Left ventricle myocardium superior (tissue), 1 donor: ENCODE measurements around the gene PRICKLE1. TPM values are rescaled to one million over a fixed set of nuclear protein-coding genes. Genes with fewer than 3 reads are reported as not detected.

Experiments
- ATAC-seq: fragments of 200-7000 bp; cut with Tn5 transposase; one replicate; pipeline ENCODE4 v1.9.1; 2020; ENCODE audit warnings: mild to moderate bottlenecking, moderate library complexity
- DNase-seq: peaks from one replicate; pipeline ENCODE4 v3.0.0-alpha.2; 2020
- intact Hi-C: fragments of 100-400 bp; cut with micrococcal nuclease; formaldehyde crosslinking; loops from one replicate; pipeline ENCODE4 v1.11.0; 2022
- total RNA-seq: library from RNA; stranded (reverse); fragmentation: NEBNext Ultra II Directional; extraction: Animal tissue kit (Norgen Biotek cat#: 25700); gene quantifications from one replicate; pipeline ENCODE4 v1.2.1, GENCODE V29; 2021
- donor health status: DM: no; HTN: yes; CAD: no; lungs with severe emphysema.

The PRICKLE1 gene
- total RNA-seq, 1 donor from 2014 or later, result 17.7 TPM

DNA sequence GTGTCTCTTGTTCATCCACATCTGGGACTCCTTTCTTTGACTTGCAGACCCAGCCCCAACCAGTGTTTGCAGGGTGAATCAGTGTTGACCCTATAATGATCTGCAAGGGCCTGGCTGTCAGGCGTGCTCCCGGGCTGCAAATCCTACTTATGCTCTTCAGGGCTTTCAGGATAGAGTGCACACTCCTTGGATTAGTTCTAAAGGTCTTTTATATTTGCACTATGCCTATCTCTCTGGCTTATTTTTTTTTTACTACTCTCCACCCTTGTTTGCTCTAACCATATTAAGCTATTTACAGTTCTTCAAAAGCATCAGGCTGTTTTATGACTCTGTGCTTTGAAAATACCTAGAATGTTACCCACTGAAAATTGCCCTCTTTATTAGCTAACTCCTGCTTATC, 4.3 kb upstream of the PRICKLE1 start:
- ATAC-seq, result no peak
- intact Hi-C loops, result no loop called here
- DNase-seq, result no peak

DNA sequence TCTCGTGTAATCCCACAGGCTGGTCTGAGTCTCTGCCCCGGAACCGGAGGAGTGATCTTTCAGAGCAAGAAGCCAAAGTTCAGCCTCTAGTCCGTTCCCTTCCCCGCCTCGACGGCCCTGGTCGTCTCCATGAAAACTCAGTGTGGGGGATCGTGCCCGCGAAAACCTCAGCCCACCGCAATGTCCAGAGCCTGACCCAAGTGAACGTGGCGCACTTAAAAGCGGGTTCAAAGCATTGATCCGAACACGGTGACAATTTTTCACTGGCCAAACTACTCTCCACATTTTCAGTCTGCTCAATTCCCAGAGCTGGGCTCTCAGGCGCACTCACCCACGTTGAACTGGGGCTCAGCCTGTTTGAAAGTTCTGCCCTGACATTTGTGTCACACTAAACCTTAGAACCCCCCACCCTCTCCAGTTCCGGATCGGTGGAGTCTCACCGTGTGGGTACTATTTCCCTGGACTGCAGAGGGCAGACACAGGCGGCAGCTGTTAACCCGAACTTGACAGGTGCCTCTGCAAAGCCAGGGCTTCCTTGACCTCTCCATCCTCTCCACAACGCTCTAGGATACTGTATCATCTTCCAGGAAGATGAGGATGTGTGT, 886 bp upstream of the PRICKLE1 start:
- ATAC-seq, result peak; percentile 36
- intact Hi-C loops, result no loop called here
- DNase-seq, result peak; percentile 54

DNA sequence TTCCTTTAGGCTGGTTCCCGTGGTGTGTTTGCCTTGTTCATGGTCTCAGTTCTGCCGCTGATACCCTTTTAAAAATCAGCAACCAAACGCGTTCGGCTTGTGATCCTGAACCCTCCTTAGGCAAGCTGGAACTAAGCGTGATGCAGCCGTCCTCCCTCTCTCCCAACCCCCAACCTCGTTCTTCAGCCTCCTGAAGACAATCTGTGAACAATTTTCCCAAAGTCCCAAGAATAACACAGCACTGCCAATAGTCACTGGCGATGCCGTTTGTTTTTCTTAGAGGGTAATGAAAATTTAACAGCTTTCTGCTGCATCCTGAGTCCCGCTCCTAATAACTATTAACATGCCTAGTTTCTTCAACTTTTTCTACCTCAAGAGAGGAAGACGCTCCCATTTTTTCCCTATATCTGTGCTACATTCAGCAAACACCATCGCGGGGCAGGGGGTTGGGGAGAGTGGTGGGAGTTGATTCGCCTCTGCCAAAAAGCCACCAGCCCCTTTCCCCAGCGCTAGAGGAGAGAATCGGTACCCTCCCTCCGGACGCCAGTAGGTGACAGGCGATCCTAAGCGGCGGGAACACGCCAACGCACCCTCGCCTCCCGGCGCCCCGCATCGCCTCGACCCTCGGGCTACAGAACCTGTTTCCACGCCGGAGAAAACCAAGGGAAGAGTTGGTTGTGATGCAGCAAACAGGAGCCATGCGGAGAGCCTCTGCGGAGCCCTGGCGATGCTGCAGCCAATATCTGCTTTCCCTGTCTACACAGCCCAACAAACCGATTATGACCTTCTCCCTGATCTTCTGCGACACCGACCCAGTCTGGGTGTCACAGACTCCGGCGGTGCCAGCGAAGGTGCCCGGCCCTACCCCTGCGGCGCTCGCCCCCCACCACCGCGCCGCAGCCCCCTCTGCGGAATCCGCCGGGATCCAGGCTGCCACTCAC, 752 bp downstream of the PRICKLE1 start:
- peak; percentile 67 for DNase-seq
- peak; percentile 76 for ATAC-seq
- intact Hi-C loops, result loop anchor here (5.0 kb wide), 1 partner anchor 749 kb away; no protein-coding TSS in a partner anchor

DNA sequence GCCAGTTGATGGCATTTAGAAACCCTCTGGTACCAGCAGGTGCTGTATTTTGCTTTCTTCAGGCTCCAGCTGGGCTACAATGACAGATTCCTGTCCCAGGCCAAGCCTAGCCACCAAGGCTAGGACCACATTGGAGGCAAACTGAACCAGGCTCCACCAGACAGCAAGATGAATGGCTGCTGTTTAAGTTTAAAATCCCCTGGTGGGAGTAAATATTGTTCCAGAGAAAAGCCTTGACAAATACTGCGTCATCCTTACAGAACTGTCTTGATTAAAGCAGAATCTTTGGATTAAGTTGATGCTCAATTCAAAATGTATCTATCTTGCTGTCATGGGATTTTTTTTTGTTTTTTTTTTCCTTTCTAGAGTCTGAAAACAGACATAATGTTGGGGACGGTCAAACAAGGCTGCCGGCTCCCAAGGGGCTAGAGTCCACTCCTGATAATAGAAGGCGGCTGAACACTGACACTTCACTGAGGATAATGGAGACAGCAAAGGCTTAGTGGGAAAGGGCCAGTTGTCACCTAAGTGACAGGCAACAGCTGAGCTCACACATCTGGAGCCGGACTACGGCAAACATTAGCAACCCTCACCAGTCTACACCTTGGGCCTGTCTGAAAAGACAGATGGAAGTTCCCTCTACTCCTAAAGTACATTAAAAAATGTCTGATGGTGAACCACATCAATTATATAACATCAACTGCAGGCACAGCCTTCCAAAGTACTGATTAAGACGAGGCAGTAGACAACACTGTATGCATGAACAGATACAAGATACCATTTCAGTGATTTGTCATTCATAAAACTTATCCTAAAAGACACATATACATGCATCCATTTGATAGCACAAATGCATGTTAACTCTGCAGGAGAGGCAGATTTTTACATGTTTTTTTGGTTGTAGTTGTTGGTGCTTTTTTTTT, 1.7 kb downstream of the PRICKLE1 start:
- DNase-seq, result no peak
- peak; percentile 1 for ATAC-seq
- intact Hi-C loops, result loop anchor here (5.0 kb wide), 1 partner anchor 749 kb away; no protein-coding TSS in a partner anchor

DNA sequence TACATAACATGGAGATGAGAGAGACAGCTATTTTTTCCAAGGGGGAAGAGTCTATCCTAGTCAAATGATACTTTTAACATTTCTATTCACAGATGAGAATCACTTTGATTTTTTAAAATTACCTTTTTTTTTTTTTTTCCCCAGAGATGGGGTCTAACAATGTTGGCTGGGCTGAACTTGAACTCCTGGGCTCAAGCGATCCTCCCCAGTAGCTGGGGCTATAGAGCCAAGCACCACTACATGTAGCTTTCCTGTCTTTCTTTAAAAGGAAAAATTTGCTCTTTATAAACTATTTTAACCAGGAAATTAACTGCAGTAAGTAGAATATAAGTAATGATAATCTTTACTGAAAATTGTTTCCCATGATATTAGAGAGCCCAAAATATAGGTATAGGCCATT, 3.3 kb downstream of the PRICKLE1 start:
- ATAC-seq (no peak), DNase-seq (no peak)
- intact Hi-C loops, result loop anchor here (5.0 kb wide), 1 partner anchor 751 kb away; no protein-coding TSS in a partner anchor

DNA sequence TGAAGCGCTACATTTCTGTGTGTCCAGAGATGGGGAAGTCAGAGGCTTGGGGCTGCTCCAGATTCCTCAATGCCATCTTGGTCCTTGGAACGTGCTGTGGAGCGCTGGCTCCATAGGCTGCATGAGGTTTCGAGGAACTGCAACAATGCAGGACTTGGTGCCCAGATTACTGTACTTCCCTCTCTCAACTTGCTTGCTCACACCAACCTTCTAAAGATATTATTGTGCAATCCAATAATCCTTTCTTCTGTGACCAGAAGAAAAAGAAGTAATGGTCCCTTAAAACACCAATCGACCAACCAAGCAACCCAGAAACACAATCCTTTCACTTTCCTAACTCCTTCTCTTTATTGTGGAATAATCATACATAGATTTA, 3.7 kb downstream of the PRICKLE1 start:
- no peak for ATAC-seq
- DNase-seq, result no peak

DNA sequence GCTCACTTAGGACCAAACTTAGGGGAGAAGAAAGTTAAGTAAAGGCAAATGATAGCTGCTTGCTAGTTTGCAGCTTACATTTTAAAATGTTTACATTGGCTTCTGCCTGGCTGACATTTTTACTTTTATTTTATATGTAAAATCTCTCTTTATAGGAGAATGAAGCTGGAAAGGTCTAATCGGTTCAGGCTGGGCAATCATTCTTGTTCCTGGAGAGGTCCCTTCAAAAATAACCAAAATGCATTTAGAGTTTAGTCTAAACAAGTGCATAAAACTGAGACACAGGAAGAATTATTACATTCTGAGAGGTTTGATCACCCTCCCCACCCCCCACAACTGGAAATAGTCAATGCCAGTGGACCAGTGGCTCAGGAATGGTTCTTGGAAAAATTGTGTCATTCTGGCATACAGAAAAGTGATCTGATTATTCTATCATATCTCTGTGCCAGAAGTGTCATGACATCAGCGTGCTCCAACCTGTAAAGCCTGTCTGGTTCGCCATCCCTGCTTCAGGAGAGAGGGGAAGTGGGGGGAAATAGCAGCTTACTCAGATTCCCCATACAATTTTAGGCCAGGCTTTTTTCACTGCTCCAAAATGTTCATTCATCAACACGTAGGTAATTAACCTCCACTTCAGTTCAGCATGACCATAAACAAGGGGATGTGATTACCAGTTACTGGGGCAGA, 4.2 kb downstream of the PRICKLE1 start:
- intact Hi-C loops, result loop anchor here (5.0 kb wide), 1 partner anchor 752 kb away; no protein-coding TSS in a partner anchor
- ATAC-seq (no peak), DNase-seq (no peak)

More for the DNA sequence above, 3.7 kb downstream of the PRICKLE1 start:
- intact Hi-C loops, result loop anchor here (5.0 kb wide), 1 partner anchor 751 kb away; no protein-coding TSS in a partner anchor

DNA sequence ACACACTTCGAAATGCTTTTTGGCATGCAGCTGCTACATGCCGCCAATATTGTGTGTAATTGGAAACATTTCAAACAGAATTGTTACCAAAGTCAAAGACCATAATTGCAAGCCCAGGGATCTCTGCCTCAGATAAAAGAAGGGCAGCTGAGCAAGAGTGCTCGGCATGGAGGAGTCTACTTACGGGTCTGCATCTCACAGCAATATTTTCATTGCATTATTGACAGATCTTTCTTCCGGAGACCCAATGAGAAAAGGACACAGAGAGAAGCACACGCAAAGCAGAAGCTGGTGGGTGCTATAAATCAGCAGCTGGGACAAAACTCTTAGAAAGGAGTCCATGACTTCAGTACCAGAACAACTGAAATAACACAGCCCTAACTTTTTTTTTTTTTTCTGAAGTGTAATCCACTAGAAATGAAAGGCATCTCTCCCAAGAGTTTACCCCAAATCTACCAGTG, 4.9 kb downstream of the PRICKLE1 start:
- DNase-seq (no peak), ATAC-seq (no peak)
- intact Hi-C loops, result loop anchor here (5.0 kb wide), 1 partner anchor 753 kb away; no protein-coding TSS in a partner anchor

DNA sequence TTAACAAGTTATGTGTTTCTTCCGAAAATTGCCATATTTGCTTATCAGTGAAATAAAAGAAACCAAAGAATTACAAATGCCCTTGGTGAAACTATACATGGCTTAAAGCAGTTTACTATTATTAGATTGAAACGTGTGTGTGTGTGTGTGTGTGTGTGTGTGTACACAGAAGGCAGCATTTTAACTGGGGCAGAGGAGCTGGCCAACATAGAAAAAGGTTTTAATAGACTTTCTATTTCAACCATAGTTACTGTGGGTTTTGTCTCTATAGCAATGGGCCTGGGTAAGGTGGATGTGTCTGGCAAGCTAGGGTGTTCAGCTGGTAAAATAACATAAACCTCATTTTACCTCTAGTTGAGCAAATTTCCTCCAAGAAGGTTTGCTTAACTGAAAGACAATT, 6.5 kb downstream of the PRICKLE1 start:
- no peak for DNase-seq
- ATAC-seq, result peak; percentile 62
- intact Hi-C loops, result no loop called here

DNA sequence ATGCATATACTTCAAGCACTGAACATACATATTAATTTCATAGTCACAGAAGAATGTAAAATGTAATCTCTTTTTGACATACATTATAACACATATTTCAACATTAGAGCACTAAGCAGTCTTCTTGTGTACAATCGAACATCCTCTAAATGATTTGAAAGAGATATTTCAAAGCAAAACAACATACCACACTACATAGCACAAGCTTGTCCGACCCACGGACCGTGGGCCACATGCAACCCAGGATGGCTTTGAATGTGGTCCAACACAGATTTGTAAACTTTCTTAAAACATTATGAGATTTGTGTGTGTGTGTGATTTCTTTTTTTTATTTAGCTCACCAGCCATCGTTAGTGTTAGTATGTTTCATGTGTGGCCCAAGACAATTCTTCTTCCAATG, 7.0 kb downstream of the PRICKLE1 start:
- peak; percentile 14 for ATAC-seq
- intact Hi-C loops, result no loop called here
- no peak for DNase-seq

DNA sequence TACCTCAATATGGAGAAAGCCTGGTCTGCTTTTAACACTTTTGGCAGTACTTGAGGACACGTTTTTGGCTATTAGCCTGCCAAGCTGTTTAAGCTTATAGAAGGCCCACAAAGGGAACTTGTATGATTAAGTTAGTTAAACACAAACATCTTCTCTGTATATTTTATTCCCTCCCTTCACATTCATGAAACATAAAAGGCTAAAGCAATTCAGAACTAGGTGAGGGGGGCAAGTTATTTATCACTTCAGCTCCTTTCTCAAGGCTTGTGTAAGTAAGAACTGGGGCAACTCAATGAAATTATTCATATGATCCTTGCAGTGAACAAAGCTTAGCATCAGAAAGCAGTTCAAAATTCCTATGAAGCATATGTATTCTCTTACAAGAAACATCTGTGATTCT, 7.5 kb downstream of the PRICKLE1 start:
- no peak for ATAC-seq
- intact Hi-C loops, result no loop called here
- DNase-seq, result no peak

DNA sequence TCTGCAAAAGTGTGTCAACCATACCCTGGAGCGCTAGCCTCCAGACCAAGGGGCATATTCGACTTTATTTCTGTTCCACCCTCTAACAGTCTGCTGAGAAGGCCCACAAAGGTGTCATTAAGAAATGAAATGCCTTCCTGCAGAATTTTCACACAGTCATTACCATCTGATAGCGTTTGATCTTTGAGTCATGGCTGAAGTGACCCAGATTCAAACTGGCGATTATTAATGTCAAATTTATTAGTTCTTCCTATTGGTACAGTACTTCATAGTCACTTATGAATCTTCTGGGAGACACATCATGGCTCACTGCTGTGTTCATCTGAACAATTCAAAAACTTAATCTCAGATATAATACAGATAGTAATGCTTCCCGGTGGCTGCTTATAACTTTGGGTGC, 13.2 kb downstream of the PRICKLE1 start:
- ATAC-seq (no peak), DNase-seq (no peak)
- intact Hi-C loops, result no loop called here

DNA sequence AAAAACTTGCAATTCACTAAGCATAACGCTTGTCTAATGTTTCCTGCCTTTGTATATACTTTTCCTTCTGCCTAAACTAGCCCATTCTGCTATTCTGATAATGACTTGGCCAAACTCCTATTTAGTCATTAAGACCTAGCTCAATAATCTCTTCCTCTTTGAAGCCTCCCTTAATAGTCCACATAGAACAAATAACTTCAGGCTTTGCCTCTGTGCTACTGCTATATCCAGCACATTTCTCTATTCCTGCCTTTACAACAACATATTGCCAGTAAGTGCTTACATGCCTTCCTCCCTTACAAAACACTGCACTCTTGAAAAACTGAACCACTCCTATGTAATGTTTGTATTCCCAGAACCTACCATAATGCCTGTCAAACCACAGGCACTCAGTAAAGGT, 13.8 kb downstream of the PRICKLE1 start:
- DNase-seq, result no peak
- intact Hi-C loops, result no loop called here
- peak; percentile 38 for ATAC-seq

DNA sequence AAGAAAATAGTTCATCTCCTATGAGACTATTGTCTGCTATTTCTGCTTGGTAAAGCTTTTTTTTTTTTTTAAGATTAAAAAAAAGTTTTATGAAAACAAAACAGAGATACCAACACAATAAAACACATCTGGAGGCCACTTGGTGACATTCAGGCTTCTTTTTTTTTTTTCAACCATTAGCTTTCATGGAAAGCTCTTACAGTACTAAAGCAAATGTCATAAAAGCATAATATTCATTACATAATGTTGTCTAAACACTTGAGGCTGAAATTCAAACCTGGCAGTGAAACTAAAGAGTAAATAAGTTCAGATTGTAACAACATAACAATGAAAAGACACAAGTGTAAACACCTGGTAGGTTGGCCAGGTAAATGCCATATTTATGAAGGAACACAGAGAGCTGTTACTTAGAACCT, 14.7 kb downstream of the PRICKLE1 start:
- intact Hi-C loops, result no loop called here
- ATAC-seq (no peak), DNase-seq (no peak)

DNA sequence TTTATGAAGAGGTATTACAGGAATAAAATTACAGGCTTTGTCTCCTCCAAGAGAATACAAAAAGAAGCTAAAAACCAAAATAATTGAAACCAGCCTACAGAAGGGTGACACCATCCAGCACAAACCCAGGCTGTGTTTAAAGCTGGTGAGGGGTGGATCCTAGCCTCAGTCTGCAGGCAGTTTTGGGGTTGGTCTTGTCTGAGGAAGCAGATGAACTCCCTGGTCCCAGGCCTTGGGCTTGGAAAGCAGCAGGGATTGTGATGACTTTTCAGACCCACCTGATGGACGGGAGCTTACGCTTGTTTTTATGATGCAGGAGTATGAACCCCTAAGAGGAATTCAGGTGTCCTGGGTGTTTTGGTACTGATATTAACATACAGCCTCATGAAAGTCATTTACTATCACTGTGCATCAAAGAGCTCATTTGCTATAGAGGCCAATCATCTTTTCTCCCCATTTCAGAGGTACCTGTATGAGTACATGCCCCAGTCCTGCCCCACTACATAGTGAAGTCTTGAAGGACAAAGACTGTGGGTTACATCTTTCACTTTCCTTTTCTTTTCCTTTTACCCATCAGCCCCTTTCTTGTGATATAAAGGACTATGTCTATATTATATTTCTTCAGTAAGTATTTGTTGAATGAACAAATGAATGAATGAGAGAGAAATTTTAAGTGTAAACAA, 18.1 kb downstream of the PRICKLE1 start:
- no peak for DNase-seq
- ATAC-seq, result no peak
- intact Hi-C loops, result no loop called here

DNA sequence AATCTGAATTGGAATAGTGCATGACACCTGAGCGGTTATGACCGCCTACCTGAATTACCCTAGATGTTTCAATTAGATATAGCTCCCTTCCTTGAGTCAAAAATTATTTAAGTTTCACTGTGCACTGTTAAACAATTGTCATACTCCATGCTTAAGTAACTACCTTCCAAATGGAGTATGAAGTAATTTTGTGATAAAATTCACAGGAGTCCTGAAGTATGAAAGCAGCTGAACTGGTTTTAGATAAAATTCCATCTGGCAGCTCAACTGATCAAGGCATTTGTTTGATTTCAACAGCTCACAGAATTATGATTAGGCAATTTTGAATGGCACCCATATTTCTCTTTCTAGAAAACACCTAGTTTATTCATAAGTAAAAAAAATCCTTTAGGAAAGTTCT, 19.5 kb downstream of the PRICKLE1 start:
- DNase-seq, result no peak
- ATAC-seq, result no peak
- intact Hi-C loops, result no loop called here

DNA sequence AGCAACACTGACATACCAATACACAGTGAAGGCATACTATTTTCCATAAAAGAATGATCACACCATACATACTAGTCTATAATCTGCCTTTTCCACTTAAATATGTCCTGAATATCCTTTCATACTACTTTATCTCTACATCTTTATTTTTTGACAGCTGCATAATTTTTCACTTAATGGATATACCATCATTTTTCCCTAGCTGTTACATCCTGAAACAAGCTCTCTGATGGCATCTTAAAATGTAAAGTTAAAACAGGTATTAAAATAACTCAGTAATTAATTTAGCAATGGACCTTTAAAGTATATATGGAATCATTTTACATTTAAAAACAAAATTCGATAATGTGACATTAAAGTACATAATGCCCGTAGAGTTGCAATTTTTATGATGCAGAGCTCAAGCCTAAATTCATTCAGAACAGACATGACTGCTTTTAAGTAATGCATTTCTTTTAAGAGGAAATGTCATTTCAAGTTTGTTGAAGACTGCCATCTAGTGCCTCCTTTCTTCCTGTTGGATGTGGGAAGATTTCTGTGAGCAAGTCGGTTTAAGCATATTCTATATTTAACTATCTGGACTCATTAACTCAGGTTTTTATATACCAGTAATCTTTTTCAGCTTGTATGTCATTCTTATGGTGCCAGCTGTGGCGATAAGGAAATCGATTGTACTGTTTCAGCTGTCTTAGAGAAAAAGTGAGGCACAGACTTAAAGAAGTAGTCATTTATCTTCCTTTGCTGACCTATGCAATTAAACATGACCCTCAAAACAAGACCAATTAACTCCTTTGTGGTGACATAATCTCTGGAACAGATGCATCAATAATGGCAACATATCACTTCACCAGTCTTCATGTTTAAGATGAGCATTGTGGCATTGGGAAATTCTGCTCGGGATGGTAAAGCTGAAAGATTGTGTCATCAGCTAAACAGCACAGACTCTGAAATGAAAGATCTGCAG, 20.3 kb downstream of the PRICKLE1 start:
- intact Hi-C loops, result loop anchor here (2.0 to 10.0 kb wide), 2 partner anchors 84 to 444 kb away; no protein-coding TSS in a partner anchor
- ATAC-seq, result peak; percentile 67
- DNase-seq, result no peak
